Ecto neural progenitor cell (in vitro differentiated cells): ENCODE results near the gene KIF20A.
"Not testable (repeated sequence)": the region's sequence is repeated elsewhere in the genome, so short reads cannot be mapped to it uniquely, and the experiment has no call there.

Experiments used
- DNase-seq: peaks from one replicate; pipeline ENCODE4 v3.0.0-alpha.2; 2018; ENCODE audit warnings: low spot score

Gene KIF20A

DNA sequence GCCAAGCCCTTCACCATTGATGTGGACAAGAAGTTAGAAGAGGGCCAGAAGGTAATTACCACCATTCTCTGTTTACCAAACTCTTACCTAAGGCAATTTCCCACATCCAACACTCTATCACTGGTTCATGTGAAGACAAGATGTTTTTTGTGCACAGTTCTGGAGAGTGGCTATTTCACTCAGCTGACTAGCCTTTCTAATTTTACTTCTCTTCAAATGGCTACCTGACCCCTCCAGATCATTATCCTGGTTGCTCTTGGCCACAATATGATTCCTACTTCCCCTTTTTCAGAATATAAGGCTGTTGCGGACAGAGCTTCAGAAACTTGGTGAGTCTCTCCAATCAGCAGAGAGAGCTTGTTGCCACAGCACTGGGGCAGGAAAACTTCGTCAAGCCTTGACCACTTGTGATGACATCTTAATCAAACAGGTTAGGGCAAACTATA, 7.1 kb downstream of the KIF20A start:
- DNase-seq, result no peak

DNA sequence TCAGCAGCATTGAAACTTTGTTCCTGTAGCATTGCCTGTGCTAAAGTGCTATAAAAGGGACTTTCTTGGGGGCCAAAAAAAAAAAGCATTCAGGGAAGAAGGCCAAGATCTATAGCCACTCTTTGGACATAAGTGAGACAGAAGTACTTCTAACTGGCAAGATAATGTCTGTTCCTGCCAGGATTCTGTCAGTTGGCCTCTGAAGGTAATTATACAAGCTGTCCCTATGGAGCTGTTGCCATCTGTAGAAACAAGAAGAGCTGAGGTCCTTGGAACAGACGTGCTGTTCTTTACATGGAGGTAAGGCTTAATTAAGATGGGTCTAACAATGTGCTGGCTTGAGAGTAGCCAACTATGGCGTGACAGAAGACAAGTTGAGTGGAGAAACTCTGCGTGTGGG, 9.7 kb downstream of the KIF20A start:
- DNase-seq, result no peak

DNA sequence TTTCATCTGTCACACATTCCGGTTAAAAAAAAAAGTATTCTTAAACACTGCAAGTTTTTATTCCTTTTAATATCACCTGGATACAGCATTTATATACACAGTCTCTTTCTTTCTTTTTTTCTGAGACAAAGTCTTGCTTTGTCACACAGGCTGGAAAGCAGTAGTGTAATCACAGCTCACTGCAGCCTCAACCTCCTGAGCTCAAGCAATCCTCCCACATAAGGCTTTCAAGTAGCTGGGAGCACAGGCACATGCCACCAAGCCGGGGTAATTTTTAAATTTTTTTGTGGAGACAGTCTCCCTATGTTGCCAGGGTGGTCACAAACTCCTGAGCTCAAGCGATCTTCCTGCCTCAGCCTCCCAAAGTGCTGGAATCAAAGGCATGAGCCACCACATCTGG, 13.9 kb downstream of the KIF20A start:
- no peak for DNase-seq

DNA sequence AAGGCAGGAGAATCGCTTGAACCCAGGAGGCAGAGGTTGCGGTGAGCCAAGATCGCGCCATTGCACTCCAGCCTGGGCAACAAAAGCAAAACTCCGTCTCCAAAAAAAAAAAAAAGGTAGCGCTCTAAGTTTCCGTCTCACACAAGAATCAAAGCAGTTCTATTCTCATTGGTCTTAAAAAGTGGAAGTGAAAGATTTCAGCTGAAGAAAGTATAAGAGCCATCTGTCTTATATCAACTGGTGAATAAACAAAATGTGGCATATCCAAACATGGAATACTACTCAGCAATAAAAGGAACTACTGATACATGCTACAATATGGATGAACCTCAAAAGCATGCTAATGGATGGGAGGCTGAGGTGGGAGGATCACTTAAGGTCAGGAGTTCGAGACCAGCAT, 14.9 kb downstream of the KIF20A start:
- not testable (repeated sequence) for DNase-seq

GRCh38 chr5:138210985-138211384, 32.1 kb downstream of the KIF20A start:
- no peak for DNase-seq

DNA sequence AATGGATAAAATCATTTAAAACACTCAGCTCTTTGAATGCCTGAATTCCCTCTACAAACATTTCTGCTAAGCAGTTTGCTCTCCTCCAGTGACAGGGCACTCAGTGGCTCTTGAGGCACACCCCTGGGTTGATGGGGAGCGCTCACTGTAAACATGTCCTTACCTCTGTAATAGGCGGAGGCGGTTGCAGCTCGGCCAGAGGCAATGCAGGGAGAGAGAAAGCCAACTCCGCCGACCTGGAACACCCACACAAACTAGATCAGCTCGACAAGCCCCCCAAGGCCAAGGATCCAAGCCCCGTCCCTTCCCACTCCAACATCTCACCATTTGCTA, 33.9 kb downstream of the KIF20A start:
- no peak for DNase-seq

DNA sequence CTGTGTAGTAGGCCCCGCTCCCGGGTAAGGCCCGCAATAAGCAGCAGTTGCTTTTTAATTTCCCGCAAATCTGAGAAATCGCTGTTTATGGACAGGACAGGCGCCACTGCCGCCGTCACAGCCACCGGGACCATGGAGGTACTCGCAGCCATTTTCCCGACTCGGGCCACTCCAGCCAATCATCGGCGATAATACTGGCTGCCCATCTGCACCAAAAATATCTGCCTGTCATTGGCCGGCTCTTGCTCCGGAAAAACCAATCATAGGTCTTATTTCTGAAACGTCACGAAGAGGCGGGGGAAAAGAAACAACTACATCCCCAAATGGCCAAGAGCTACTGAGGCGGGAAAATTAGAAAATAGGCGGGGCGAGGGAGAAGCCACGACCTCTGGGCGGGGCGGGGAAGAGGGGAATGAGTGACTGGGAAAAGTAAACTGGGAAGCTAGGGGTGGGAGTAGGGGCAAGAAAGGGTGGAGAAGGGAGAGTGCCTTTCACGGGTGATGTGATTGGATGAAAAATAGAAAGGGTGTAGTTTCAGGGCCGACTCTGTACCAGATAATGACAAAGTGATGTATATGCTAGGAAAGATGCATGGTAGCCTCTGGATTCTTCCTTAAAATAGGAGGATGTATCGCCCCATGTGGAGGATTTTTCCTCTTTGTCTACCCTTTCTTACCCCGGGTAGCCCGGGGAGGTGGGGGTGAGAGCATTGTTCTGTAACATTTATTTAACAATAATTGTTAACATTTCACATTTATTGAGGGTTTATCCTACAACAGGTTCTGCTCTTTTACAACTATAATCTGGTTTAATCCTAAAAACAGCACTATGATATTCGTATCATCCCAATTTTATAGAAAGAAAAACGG, 34.5 kb downstream of the KIF20A start, which contains the start of gene CDC23:
Gene CDC23, minus strand, starts transcription at position 163 of the 869 bp plus-strand sequence. Its CDS starts 11 bp downstream, at position 152.
- DNase-seq, result peak; percentile 95

GRCh38 chr5:138216799-138217198, 37.9 kb downstream of the KIF20A start:
- DNase-seq, result no peak

- DNase-seq, result no peak
These were observed 44.6 kb downstream of the KIF20A start for GRCh38 chr5:138223532-138223931.

- DNase-seq, result no peak
These were observed 45.8 kb downstream of the KIF20A start for GRCh38 chr5:138224712-138225111.

DNA sequence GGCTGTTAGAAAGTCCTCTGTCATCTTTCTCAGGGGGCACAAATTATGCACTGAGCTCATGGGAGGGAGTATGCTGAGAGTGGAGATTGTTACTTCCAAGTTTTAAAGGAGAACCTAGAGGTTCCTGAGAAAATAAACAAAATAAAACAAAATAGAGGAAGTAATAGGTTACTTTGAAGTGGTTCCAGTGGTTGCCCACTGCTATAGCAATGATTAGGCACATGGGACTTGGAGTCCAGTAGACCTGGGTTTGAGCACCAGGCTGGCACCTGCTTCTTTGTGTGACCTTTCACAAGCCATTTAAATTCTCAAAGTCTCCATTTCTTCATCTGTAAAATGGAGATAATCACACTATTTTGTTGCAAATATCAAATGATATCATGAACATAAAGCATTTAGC, 48.0 kb downstream of the KIF20A start:
- no peak for DNase-seq

DNA sequence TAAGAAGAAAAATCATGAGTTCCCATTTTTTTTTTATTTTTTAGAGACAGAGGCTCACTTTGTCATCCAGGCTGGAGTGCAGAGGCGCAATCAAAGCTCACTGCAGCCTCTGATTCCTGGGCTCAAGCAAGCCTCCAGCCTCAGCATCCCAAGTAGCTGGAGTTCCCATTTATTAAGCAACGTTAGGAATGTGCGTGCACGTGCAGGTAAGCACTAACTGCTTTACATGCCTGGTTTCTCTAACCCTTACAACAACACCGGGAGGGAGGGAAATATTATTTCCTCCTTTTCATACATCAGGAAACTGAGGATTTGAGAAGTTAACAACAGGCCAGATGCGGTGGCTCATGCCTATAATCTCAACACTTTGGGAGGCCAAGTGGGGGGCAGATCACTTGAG, 50.5 kb downstream of the KIF20A start:
- DNase-seq, result no peak

DNA sequence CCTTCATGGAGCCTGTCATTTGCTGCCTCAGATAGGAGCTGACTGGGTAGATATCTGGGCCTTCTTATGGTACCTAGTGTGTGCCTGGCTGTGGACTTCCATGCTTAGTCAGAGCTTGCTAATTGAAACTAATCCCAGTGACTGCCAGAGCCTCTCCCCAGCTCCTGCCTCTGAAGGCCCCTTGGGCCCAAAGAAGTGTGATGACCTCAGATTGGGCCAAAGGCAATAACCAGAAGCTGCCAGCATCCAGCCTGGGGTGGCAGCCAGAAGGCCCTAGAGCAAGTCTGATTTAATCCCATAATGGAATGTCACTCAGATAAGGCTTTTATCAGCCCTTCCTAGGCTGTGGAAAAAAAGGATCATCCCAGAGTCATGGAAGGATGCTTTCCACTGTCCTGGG, 51.3 kb downstream of the KIF20A start:
- DNase-seq, result no peak

- no peak for DNase-seq
These were observed 52.2 kb downstream of the KIF20A start for GRCh38 chr5:138230981-138231589.

DNA sequence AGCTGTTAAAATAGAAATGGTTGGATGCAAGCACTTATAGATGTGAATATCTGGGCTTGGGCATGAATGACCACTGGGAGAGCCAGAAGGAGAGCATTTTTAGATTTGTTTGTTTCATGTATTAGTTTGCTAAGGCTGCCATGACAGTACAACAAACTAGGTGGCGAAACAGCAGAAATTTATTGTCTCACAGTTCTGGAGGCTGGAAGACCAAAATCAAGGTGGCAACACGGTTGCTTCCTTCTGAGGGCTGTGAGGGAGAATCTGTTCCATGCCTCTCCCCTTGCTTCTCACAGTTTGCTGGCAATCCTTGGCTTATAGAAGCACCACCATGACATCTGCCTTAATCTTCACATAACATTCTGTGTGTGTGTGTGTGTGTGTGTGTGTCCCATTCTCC, 54.4 kb downstream of the KIF20A start:
- no peak for DNase-seq

- no peak for DNase-seq
These were observed 55.7 kb downstream of the KIF20A start for GRCh38 chr5:138234651-138235050.
